KMS-11 (cell line): ENCODE results near the gene IRF8.

Experiments used
- H2AFZ ChIP-seq: fragments of 200-600 bp; sonication (generic); 2 replicates; pipeline ENCODE4 v1.6.1; 2016; ENCODE audit warnings: antibody characterized with exemption, mixed run types, low read depth
- H3K27ac ChIP-seq: fragments of 200-600 bp; sonication (generic); 2 replicates; pipeline ENCODE4 v1.6.1; 2016; ENCODE audit warnings: mild to moderate bottlenecking, mixed run types
- H3K27me3 ChIP-seq: fragments of 200-600 bp; sonication (generic); 2 replicates; pipeline ENCODE4 v1.6.1; 2017; ENCODE audit warnings: mild to moderate bottlenecking, low read depth, mixed run types, moderate library complexity; ENCODE audit not compliant: insufficient read depth
- H3K36me3 ChIP-seq: fragments of 200-600 bp; sonication (generic); 2 replicates; pipeline ENCODE4 v1.6.1; 2017; ENCODE audit warnings: mild to moderate bottlenecking, mixed run types; ENCODE audit not compliant: insufficient read depth
- H3K4me1 ChIP-seq: fragments of 200-600 bp; sonication (generic); 2 replicates; pipeline ENCODE4 v1.6.1; 2016; ENCODE audit warnings: mild to moderate bottlenecking, low read depth, mixed run types; ENCODE audit not compliant: poor library complexity, severe bottlenecking
- H3K4me2 ChIP-seq: fragments of 200-600 bp; sonication (generic); 2 replicates; pipeline ENCODE4 v1.7.0; 2016; ENCODE audit warnings: mild to moderate bottlenecking, mixed run types
- H3K4me3 ChIP-seq: fragments of 200-600 bp; sonication (generic); IDR thresholded peaks from 2 replicates; pipeline ENCODE4 v1.6.1; 2017; ENCODE audit warnings: low read depth, low read length, mixed read lengths; ENCODE audit not compliant: insufficient read depth
- H3K79me2 ChIP-seq: fragments of 200-600 bp; sonication (generic); 2 replicates; pipeline ENCODE4 v1.6.1; 2016; ENCODE audit warnings: low read depth, mixed run types; ENCODE audit not compliant: insufficient read depth
- H3K9ac ChIP-seq: fragments of 200-600 bp; sonication (generic); 2 replicates; pipeline ENCODE4 v1.6.1; 2016; ENCODE audit warnings: mild to moderate bottlenecking, mixed run types
- H4K20me1 ChIP-seq: fragments of 200-600 bp; sonication (generic); 2 replicates; pipeline ENCODE4 v1.6.1; 2016; ENCODE audit warnings: mild to moderate bottlenecking, mixed run types; ENCODE audit not compliant: insufficient read depth
- TF ChIP-seq, protein P1 (sequence below): fragments of 200-600 bp; sonication (generic); conservative IDR thresholded peaks from 2 replicates; pipeline ENCODE4 v1.6.1; 2017; ENCODE audit warnings: low read depth, mild to moderate bottlenecking, antibody characterized with exemption, low read length, moderate library complexity, mixed read lengths

The IRF8 gene

DNA sequence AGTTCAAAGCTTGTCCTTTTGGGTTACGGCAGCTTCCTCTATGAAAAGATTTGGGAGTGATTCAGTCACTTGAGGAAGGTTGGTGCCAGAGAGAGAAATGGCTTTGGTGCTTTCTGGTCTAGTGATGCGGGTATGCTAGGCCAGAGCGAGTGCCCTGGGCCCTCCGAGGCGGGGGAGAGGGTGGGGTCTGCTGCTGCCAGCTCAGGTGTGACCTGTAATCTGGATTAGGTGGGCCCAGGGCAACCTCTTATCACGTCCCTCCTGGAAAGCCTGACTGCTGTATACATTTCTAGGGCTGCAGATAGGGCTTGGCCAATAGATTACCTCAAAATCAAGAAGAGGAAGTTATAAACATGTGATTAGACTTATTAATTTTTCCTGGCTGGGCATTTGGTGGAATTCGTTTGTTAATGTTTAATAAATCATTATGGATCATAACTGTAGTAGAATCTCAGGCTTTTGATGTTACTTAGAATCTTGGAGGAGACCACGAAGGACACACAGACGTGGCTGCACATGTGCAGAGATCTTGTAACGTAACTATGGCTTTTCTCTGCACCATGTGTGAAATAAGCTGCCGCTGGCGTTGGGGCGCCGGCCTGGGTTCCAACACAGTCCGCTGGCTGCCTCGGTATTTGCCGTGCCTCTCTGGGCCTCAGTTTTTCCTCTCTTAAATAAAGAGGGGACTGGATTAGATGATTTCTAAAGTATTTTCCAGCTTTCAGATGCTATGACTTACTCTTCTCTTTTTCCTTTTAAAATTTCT is 1.2 kb downstream of the IRF8 start:
- no peak overlapping the region for H3K4me3 ChIP-seq

GRCh38 chr16:85901110-85901509 is 2.1 kb downstream of the IRF8 start:
- Histone ChIP-seq H3K36me3 (no peaks in the 10 kb centered on the region), H3K4me2 (peak overlapping the region; percentile 95; the same call in 1 of the 2 replicates), H3K27ac (no peak overlapping the region), H3K79me2 (no peaks in the 10 kb centered on the region), H4K20me1 (no peaks in the 10 kb centered on the region), H3K4me3 (no peak overlapping the region), H3K4me1 (peaks cover 36% of the 10 kb centered on the region), H3K9ac (no peak overlapping the region), H2AFZ (no peak overlapping the region), H3K27me3 (peaks cover 2% of the 10 kb centered on the region; the same call in 1 of the 2 replicates)
- TF ChIP-seq, protein P1, sequence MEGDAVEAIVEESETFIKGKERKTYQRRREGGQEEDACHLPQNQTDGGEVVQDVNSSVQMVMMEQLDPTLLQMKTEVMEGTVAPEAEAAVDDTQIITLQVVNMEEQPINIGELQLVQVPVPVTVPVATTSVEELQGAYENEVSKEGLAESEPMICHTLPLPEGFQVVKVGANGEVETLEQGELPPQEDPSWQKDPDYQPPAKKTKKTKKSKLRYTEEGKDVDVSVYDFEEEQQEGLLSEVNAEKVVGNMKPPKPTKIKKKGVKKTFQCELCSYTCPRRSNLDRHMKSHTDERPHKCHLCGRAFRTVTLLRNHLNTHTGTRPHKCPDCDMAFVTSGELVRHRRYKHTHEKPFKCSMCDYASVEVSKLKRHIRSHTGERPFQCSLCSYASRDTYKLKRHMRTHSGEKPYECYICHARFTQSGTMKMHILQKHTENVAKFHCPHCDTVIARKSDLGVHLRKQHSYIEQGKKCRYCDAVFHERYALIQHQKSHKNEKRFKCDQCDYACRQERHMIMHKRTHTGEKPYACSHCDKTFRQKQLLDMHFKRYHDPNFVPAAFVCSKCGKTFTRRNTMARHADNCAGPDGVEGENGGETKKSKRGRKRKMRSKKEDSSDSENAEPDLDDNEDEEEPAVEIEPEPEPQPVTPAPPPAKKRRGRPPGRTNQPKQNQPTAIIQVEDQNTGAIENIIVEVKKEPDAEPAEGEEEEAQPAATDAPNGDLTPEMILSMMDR, result no peak

More for the DNA sequence above, 1.2 kb downstream of the IRF8 start:
- no peak overlapping the region for H3K9ac ChIP-seq
- no peak overlapping the region for H3K4me2 ChIP-seq
- H3K36me3 ChIP-seq, result no peaks in the 10 kb centered on the region
- H3K27me3 ChIP-seq, result peaks cover 2% of the 10 kb centered on the region; the same call in 1 of the 2 replicates
- TF ChIP-seq, protein P1, result no peak
- no peak overlapping the region for H3K27ac ChIP-seq
- peaks cover 36% of the 10 kb centered on the region for H3K4me1 ChIP-seq
- H4K20me1 ChIP-seq, result no peaks in the 10 kb centered on the region
- no peak overlapping the region for H2AFZ ChIP-seq
- H3K79me2 ChIP-seq, result no peaks in the 10 kb centered on the region

DNA sequence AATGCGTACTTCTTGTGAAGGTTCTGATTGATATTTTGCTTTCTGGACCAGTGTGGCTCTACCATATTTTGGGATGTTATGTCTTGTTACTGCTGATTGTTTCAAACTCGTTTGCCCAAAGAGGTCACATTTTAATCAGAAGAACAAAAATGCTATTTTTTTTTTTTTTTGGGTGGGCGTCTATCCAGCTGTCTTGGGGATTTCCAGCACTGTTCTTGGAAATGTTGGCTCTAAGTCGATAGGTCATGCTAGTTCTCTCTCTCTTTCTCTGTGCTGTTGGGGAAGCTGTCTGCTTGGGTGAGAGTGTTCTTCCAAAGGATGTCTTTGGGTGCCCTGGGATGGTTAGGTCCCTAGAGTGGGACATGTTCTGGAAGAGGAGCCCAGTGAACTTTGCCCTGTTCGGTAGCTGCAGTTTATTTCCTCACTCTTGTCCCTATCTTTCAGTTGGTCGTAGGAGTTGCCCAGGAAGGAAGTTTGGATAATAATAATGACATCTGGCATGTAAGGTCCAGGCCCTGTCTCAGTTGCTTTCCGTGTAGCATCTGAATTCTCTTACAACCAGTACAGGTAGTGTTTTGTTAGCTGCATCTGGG is 2.9 kb downstream of the IRF8 start:
- H3K79me2 ChIP-seq, result no peaks in the 10 kb centered on the region
- H3K36me3 ChIP-seq, result no peaks in the 10 kb centered on the region
- H3K4me3 ChIP-seq, result no peak overlapping the region
- H3K27ac ChIP-seq, result peak overlapping the region; percentile 90
- TF ChIP-seq, protein P1, result no peak
- no peaks in the 10 kb centered on the region for H4K20me1 ChIP-seq
- H3K27me3 ChIP-seq, result no peaks in the 10 kb centered on the region
- H3K4me1 ChIP-seq, result peaks cover 36% of the 10 kb centered on the region
- peak overlapping the region; percentile 95 for H3K4me2 ChIP-seq
- peak overlapping the region; percentile 77; the same call in 1 of the 2 replicates for H3K9ac ChIP-seq
- peak overlapping the region; percentile 60; the same call in 1 of the 2 replicates for H2AFZ ChIP-seq

DNA sequence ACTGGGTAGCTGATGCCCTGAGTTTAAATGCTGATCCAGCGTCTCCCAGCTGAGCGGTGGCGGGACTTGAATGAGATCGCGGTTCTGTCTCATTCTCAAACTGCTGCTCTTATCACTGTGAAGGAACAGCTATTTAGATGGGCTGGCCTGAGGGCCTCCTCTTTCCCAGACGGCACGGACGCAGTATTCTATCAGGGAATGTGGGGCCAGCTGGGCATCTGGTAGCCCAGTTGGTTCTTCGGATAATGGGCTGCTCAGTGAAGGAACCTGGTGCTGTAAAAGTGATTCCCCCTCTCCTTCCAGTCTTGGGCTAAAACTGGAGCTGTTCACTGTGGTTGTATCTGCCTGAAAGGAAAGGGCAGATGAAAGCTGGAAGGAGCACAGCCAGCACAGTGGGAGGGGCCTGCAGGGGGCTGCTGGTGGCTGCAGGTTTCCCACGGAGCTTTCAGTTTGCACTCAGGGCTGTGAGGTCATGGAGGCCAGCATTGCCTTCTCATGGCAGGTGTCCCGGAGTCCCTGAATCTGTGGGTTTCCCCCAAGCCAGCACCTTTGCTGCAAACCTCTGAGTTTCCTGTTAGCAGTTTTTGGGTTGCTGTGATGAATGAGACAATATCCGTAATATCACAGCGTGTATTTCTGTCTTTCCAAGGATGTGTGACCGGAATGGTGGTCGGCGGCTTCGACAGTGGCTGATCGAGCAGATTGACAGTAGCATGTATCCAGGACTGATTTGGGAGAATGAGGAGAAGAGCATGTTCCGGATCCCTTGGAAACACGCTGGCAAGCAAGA is 3.6 kb downstream of the IRF8 start:
- Histone ChIP-seq H3K9ac (peak overlapping the region; percentile 77), H3K27me3 (no peaks in the 10 kb centered on the region), H3K79me2 (no peaks in the 10 kb centered on the region), H3K4me2 (peak overlapping the region; percentile 95), H3K4me3 (no peak overlapping the region), H4K20me1 (no peaks in the 10 kb centered on the region), H3K4me1 (peaks cover 36% of the 10 kb centered on the region), H2AFZ (peak overlapping the region; percentile 60), H3K27ac (peak overlapping the region; percentile 90), H3K36me3 (no peaks in the 10 kb centered on the region)
- TF ChIP-seq, protein P1, result no peak
